Liver (tissue), 9 donors: ENCODE measurements around the gene CST8. TPM values are rescaled to one million over a fixed set of nuclear protein-coding genes. Genes with fewer than 3 reads are reported as not detected.

Source experiments
- DNase-seq: peaks from one replicate; pipeline ENCODE4 v3.0.0-alpha.2; 2017; ENCODE audit warnings: low spot score
- H3K27ac ChIP-seq, 2 donors: one replicate each; pipeline ENCODE4 v1.7.0; 2013; ENCODE audit warnings: inconsistent platforms in 2 of 2, low read length in 2 of 2, control low read depth in 1 of 2, low read depth in 1 of 2, mild to moderate bottlenecking in 1 of 2
- H3K27me3 ChIP-seq, 4 donors: one replicate each; pipeline versions ENCODE4 v1.6.1 to v1.7.0; 2013; ENCODE audit warnings: low read length in 3 of 4, inconsistent platforms in 1 of 4, mild to moderate bottlenecking in 1 of 4, moderate library complexity in 1 of 4; ENCODE audit not compliant: control insufficient read depth in 4 of 4, insufficient read depth in 4 of 4
- H3K36me3 ChIP-seq, 4 donors: one replicate each; pipeline versions ENCODE4 v1.6.1 to v1.7.0; 2013; ENCODE audit warnings: low read length in 3 of 4, mild to moderate bottlenecking in 3 of 4, low read depth in 1 of 4, moderate library complexity in 1 of 4; ENCODE audit not compliant: control insufficient read depth in 4 of 4, insufficient read depth in 3 of 4
- H3K4me1 ChIP-seq, 4 donors: one replicate each; pipeline versions ENCODE4 v1.6.1 to v1.7.0; 2013; ENCODE audit warnings: low read length in 3 of 4, mild to moderate bottlenecking in 3 of 4, moderate library complexity in 1 of 4; ENCODE audit not compliant: control insufficient read depth in 4 of 4, insufficient read depth in 4 of 4
- H3K4me3 ChIP-seq, 3 donors: one replicate each; pipeline versions ENCODE4 v1.6.1 to v1.7.0; 2013; ENCODE audit warnings: low read length in 3 of 3, control low read depth in 1 of 3, low read depth in 1 of 3, mild to moderate bottlenecking in 1 of 3
- H3K9ac ChIP-seq, 2 donors: one replicate each; pipeline ENCODE4 v1.7.0; 2013; ENCODE audit warnings: low read length in 2 of 2, mild to moderate bottlenecking in 2 of 2, moderate library complexity in 2 of 2, control low read depth in 1 of 2, low read depth in 1 of 2
- H3K9me3 ChIP-seq, 4 donors: one replicate each; pipeline versions ENCODE4 v1.6.1 to v1.7.0; 2013; ENCODE audit warnings: low read length in 3 of 4; ENCODE audit not compliant: control insufficient read depth in 4 of 4
- CTCF ChIP-seq: fragments of 150-350 bp; IDR thresholded peaks from 2 replicates; pipeline ENCODE4 v1.5.1; 2017; ENCODE audit warnings: improper control_type of control experiment, low read depth, low read length; ENCODE audit not compliant: missing input control
- EGR1 ChIP-seq, 2 donors: IDR thresholded peaks; 2 replicates each; pipeline ENCODE4 v1.6.1; 2016 to 2018; ENCODE audit warnings: antibody characterized with exemption in 2 of 2, low read depth in 2 of 2
- FOXA1 ChIP-seq: IDR thresholded peaks from 2 replicates; pipeline ENCODE4 v1.6.1; 2016; ENCODE audit warnings: antibody characterized with exemption
- FOXA2 ChIP-seq: IDR thresholded peaks from 2 replicates; pipeline ENCODE4 v1.6.1; 2016; ENCODE audit warnings: antibody characterized with exemption
- GABPA ChIP-seq, 2 donors: IDR thresholded peaks in 1 of 2; conservative IDR thresholded peaks in 1 of 2; 2 replicates each; pipeline ENCODE4 v1.6.1; 2016; ENCODE audit warnings: antibody characterized with exemption in 2 of 2, mild to moderate bottlenecking in 1 of 2, moderate library complexity in 1 of 2
- HNF4G ChIP-seq: IDR thresholded peaks from 2 replicates; pipeline ENCODE4 v1.6.1; 2016; ENCODE audit warnings: antibody characterized with exemption
- MAX ChIP-seq: IDR thresholded peaks from 2 replicates; pipeline ENCODE4 v1.6.1; 2016; ENCODE audit warnings: antibody characterized with exemption
- NR2F2 ChIP-seq: IDR thresholded peaks from 2 replicates; pipeline ENCODE4 v1.6.1; 2016; ENCODE audit warnings: antibody characterized with exemption
- RAD21 ChIP-seq, 2 donors: IDR thresholded peaks; 2 replicates each; pipeline ENCODE4 v1.6.1; 2016; ENCODE audit warnings: antibody characterized with exemption in 2 of 2, mild to moderate bottlenecking in 2 of 2
- REST ChIP-seq: IDR thresholded peaks from 2 replicates; pipeline ENCODE4 v1.6.1; 2016; ENCODE audit warnings: antibody characterized with exemption, mild to moderate bottlenecking
- SP1 ChIP-seq: IDR thresholded peaks from 2 replicates; pipeline ENCODE4 v1.6.1; 2018; ENCODE audit warnings: antibody characterized with exemption, mild to moderate bottlenecking
- TAF1 ChIP-seq: conservative IDR thresholded peaks from 2 replicates; pipeline ENCODE4 v1.6.1; 2016; ENCODE audit warnings: antibody characterized with exemption, mild to moderate bottlenecking
- YY1 ChIP-seq: IDR thresholded peaks from 2 replicates; pipeline ENCODE4 v1.6.1; 2016; ENCODE audit warnings: antibody characterized with exemption, mild to moderate bottlenecking
- ZBTB33 ChIP-seq: IDR thresholded peaks from 2 replicates; pipeline ENCODE4 v1.6.1; 2016; ENCODE audit warnings: antibody characterized with exemption
- WGBS: extraction: QIAGEN DNeasy Blood & Tissue Kit; methylation state at CpG from one replicate; pipeline ENCODE4 v1.1.7; 2013; 5-methylcytosine and 5-hydroxymethylcytosine counted together
- polyA plus RNA-seq, 2 donors: library from polyadenylated mRNA; stranded (reverse) in 1 of 2; unstranded in 1 of 2; fragments of 200-250 nt in 1 of 2; fragments of >200 nt in 1 of 2; fragmentation: Nextera tagmentation in 1 of 2; extraction: Ambion mirVana in 1 of 2; gene quantifications; one replicate each; pipeline versions ENCODE4 v1.2.1 to v1.2.3, GENCODE V29; 2013 to 2015
- total RNA-seq, 2 donors: library from RNA; depleted of rRNA; stranded (reverse); fragments of >200 nt; gene quantifications; one replicate each; pipeline ENCODE4 v1.2.3, GENCODE V29; 2014
- donor health status: healthy.
- donor health status: healthy.
- donor health status: healthy.
- donor health status: healthy.
- donor health status: healthy.

The CST8 gene
- total and polyA plus RNA-seq, 4 donors: not detected

GRCh38 chr20:23501926-23502325 is 11.0 kb downstream of the CST8 start:
- WGBS: 84% methylated on average over 4 of the region's 4 CpGs
- Histone ChIP-seq H3K4me1 (no peaks in the 10 kb centered on the region), H3K9me3 (no peaks in the 10 kb centered on the region), H3K27ac (no peak overlapping the region), H3K9ac (no peak overlapping the region), H3K4me3 (no peak overlapping the region), H3K27me3 (peaks cover 0 to 7% (median under 1%) of the 10 kb centered on the region in 4 donors), H3K36me3 (no peaks in the 10 kb centered on the region)
- TF ChIP-seq FOXA1 (no peak), GABPA (IDR thresholded peaks at IDR 0.05 in 1 of 2, conservative IDR thresholded peaks at IDR 0.05 in 1 of 2) (no peak), MAX (no peak), REST (no peak), HNF4G (no peak), NR2F2 (no peak)
- DNase-seq: no peak

GRCh38 chr20:23503649-23504048 is 12.7 kb downstream of the CST8 start:
- no peak for DNase-seq
- no peak overlapping the region for H3K9ac ChIP-seq
- WGBS: 77% methylated on average over 14 of the region's 14 CpGs
- H3K4me1 ChIP-seq: no peaks in the 10 kb centered on the region
- no peaks in the 10 kb centered on the region for H3K36me3 ChIP-seq
- no peak overlapping the region for H3K27ac ChIP-seq
- H3K4me3 ChIP-seq: no peak overlapping the region
- H3K9me3 ChIP-seq: no peaks in the 10 kb centered on the region
- H3K27me3 ChIP-seq: peaks cover 0 to 11% (median under 1%) of the 10 kb centered on the region in 4 donors
- TF ChIP-seq GABPA (IDR thresholded peaks at IDR 0.05 in 1 of 2, conservative IDR thresholded peaks at IDR 0.05 in 1 of 2) (no peak), FOXA2 (no peak), REST (no peak), YY1 (no peak), ZBTB33 (no peak), RAD21 (IDR thresholded peaks at IDR 0.05) (no peak), FOXA1 (no peak), TAF1 (no peak), EGR1 (IDR thresholded peaks at IDR 0.05; ENCODE audit: low read depth in 2 of 2) (no peak), SP1 (no peak), CTCF (no peak)
